M059J (cell line): ENCODE results near the gene SLC39A11. TPM values are rescaled to one million over a fixed set of nuclear protein-coding genes. Genes with fewer than 3 reads are reported as not detected.

Source experiments
- DNase-seq: peaks from one replicate; pipeline ENCODE4 v3.0.0-alpha.2; 2012; ENCODE audit warnings: low read depth
- total RNA-seq: library from RNA; depleted of rRNA; stranded (reverse); fragments of >200 nt; shearing (Covaris generic); gene quantifications from 2 replicates; pipeline ENCODE4 v1.2.3, GENCODE V29; 2014

The SLC39A11 gene
- total RNA-seq, 1 experiment from 2014 or later: 22.2 TPM

- no peak for DNase-seq
Observed at GRCh38 chr17:72756256-72756655, 336.2 kb downstream of the SLC39A11 start.

- peak; percentile 58 for DNase-seq
Observed at GRCh38 chr17:72754513-72754912, 338.0 kb downstream of the SLC39A11 start.

- no peak for DNase-seq
Observed at GRCh38 chr17:72751746-72752145, 340.7 kb downstream of the SLC39A11 start.

GRCh38 chr17:72749119-72749572 is 343.3 kb downstream of the SLC39A11 start:
- no peak for DNase-seq

- DNase-seq: no peak
Observed at GRCh38 chr17:72747501-72747900, 345.0 kb downstream of the SLC39A11 start.

GRCh38 chr17:72745241-72745640 is 347.2 kb downstream of the SLC39A11 start:
- DNase-seq: no peak

- no peak for DNase-seq
Observed at GRCh38 chr17:72743037-72743467, 349.4 kb downstream of the SLC39A11 start.

- no peak for DNase-seq
Observed at GRCh38 chr17:72737151-72737690, 355.3 kb downstream of the SLC39A11 start.

GRCh38 chr17:72735592-72735991 is 356.9 kb downstream of the SLC39A11 start:
- no peak for DNase-seq

- DNase-seq: no peak
Observed at GRCh38 chr17:72735048-72735447, 357.4 kb downstream of the SLC39A11 start.

GRCh38 chr17:72734613-72735012 is 357.9 kb downstream of the SLC39A11 start:
- no peak for DNase-seq

GRCh38 chr17:72733619-72734282 is 358.7 kb downstream of the SLC39A11 start:
- DNase-seq: no peak

GRCh38 chr17:72732893-72733618 is 359.4 kb downstream of the SLC39A11 start:
- no peak for DNase-seq

- no peak for DNase-seq
Observed at GRCh38 chr17:72730077-72730476, 362.4 kb downstream of the SLC39A11 start.

- peak; percentile 69 for DNase-seq
Observed at GRCh38 chr17:72726936-72727335, 365.6 kb downstream of the SLC39A11 start.

GRCh38 chr17:72725433-72726068 is 366.9 kb downstream of the SLC39A11 start:
- DNase-seq: peak; percentile 69

- DNase-seq: peak; percentile 81
Observed at GRCh38 chr17:72724267-72724666, 368.2 kb downstream of the SLC39A11 start.

GRCh38 chr17:72723711-72724110 is 368.8 kb downstream of the SLC39A11 start:
- no peak for DNase-seq

- DNase-seq: no peak
Observed at GRCh38 chr17:72720494-72720825, 372.0 kb downstream of the SLC39A11 start.

GRCh38 chr17:72719578-72720493 is 372.7 kb downstream of the SLC39A11 start:
- DNase-seq: peak; percentile 73

GRCh38 chr17:72719206-72719577 is 373.3 kb downstream of the SLC39A11 start:
- DNase-seq: no peak

- peak; percentile 71 for DNase-seq
Observed at GRCh38 chr17:72717676-72718075, 374.8 kb downstream of the SLC39A11 start.
